ENCODE data around the gene PIEZO2. TPM values are rescaled to one million over a fixed set of nuclear protein-coding genes. Genes with fewer than 3 reads are reported as not detected.

Gene PIEZO2
- total and polyA plus RNA-seq, 2 donors (not counting 1 experiment from before 2014, with no cell fraction given), result not detected

- Histone ChIP-seq H3K4me1 (ENCODE audit: control insufficient read depth in 2 of 2, insufficient read depth in 2 of 2, low read length in 2 of 2) (no peaks in the 10 kb centered on the region), H3K79me2 (ENCODE audit: control insufficient read depth, insufficient read depth, low read length) (no peaks in the 10 kb centered on the region), H2AFZ (ENCODE audit: insufficient read depth, low read depth, low read length, poor library complexity, severe bottlenecking) (no peak overlapping the region), H3K4me2 (replicated peaks; ENCODE audit: low read depth, low read length, poor library complexity, severe bottlenecking) (no peak overlapping the region), H3K36me3 (replicated peaks in 1 of 2; ENCODE audit: control extremely low read depth in 1 of 2, control insufficient read depth in 1 of 2, extremely low read depth in 1 of 2, insufficient read depth in 2 of 2, low read length in 1 of 2) (no peaks in the 10 kb centered on the region), H3K4me3 (ENCODE audit: control extremely low read depth in 1 of 5, extremely low read depth in 1 of 5, insufficient read depth in 1 of 5, low read depth in 2 of 5, low read length in 4 of 5) (no peak overlapping the region), H3K27me3 (replicated peaks in 1 of 4; ENCODE audit: control extremely low read depth in 1 of 4, control insufficient read depth in 3 of 4, insufficient read depth in 4 of 4, low read length in 3 of 4) (peaks cover 0 to under 1% (median 0%) of the 10 kb centered on the region in 4 experiments), H4K20me1 (ENCODE audit: control insufficient read depth, insufficient read depth, low read length, poor library complexity, severe bottlenecking) (no peaks in the 10 kb centered on the region), H3K27ac (ENCODE audit: low read length in 2 of 2) (no peak overlapping the region), H3K9ac (ENCODE audit: low read length) (no peak overlapping the region), H3K9me3 (ENCODE audit: control extremely low read depth in 1 of 3, control insufficient read depth in 2 of 3, insufficient read depth in 1 of 3, low read length in 2 of 3) (peaks cover 0 to 1% (median 0%) of the 10 kb centered on the region in 3 donors)
- CTCF ChIA-PET, result no interaction called here
- no peaks in the 10 kb centered on the region for H3K9me3 Mint-ChIP-seq (ENCODE audit: insufficient read depth)
- no peak overlapping the region for H3K4me3 Mint-ChIP-seq
- ATAC-seq (ENCODE audit: low read depth) (no peak), DNase-seq (no peak)
- intact Hi-C loops (cut with micrococcal nuclease), result no loop called here
- 82% methylated on average over 1 of the region's 2 CpGs for WGBS (ENCODE audit: insufficient coverage)
- TF ChIP-seq EZH2 (IDR thresholded peaks at IDR 0.05; ENCODE audit: borderline replicate concordance, insufficient read depth, low read depth, low read length, poor library complexity, severe bottlenecking) (no peak), CTCF (IDR thresholded peaks at IDR 0.05) (no peak)
- H3K27ac Mint-ChIP-seq, result no peak overlapping the region
- no peaks in the 10 kb centered on the region for H3K4me1 Mint-ChIP-seq
- H3K27me3 Mint-ChIP-seq, result peaks cover 5% of the 10 kb centered on the region
- POLR2A ChIA-PET, result no interaction called here
Measured at GRCh38 chr18:10930076-10930475, 219.3 kb downstream of the PIEZO2 start.

DNA sequence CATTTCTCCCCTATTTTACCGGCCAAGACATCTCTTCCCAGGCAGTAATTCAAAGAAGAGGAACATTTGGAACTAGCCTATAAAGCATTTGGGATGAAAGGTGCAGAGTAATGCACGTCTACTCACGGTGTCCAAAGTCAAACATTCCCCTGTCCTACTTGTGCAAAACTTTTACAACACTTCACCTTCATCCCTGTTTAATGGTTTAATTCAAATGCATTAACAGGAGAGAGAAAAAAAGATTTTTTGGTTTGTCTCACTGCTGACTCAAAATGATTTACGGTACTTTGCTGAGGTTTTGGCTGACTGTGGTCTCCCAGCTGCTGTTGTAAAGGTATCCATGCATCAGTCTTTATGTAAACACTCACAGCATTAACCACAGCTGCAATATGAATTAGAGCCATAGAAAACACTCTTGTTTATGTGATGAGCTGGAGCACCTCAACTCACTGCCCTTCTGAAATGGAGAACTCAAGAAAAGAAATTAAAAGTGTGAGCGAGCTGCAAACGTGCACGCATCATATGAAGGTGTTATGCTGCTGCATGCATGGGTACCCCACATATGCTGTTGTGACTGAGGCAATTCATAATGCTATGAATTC, 220.5 kb downstream of the PIEZO2 start:
- Mint-ChIP-seq H3K27ac (no peak overlapping the region), H3K4me1 (no peaks in the 10 kb centered on the region), H3K9me3 (ENCODE audit: insufficient read depth) (no peaks in the 10 kb centered on the region), H3K27me3 (peaks cover 3% of the 10 kb centered on the region), H3K4me3 (no peak overlapping the region)
- CTCF ChIA-PET, result no interaction called here
- POLR2A ChIA-PET, result no interaction called here
- Histone ChIP-seq H4K20me1 (ENCODE audit: control insufficient read depth, insufficient read depth, low read length, poor library complexity, severe bottlenecking) (no peaks in the 10 kb centered on the region), H3K36me3 (replicated peaks in 1 of 2; ENCODE audit: control extremely low read depth in 1 of 2, control insufficient read depth in 1 of 2, extremely low read depth in 1 of 2, insufficient read depth in 2 of 2, low read length in 1 of 2) (no peaks in the 10 kb centered on the region), H3K27ac (ENCODE audit: low read length in 2 of 2) (no peak overlapping the region), H3K9me3 (ENCODE audit: control extremely low read depth in 1 of 3, control insufficient read depth in 2 of 3, insufficient read depth in 1 of 3, low read length in 2 of 3) (peaks cover 0 to 1% (median 0%) of the 10 kb centered on the region in 3 donors), H3K4me2 (replicated peaks; ENCODE audit: low read depth, low read length, poor library complexity, severe bottlenecking) (no peak overlapping the region), H3K4me1 (ENCODE audit: control insufficient read depth in 2 of 2, insufficient read depth in 2 of 2, low read length in 2 of 2) (no peaks in the 10 kb centered on the region), H2AFZ (ENCODE audit: insufficient read depth, low read depth, low read length, poor library complexity, severe bottlenecking) (no peak overlapping the region), H3K79me2 (ENCODE audit: control insufficient read depth, insufficient read depth, low read length) (no peaks in the 10 kb centered on the region), H3K4me3 (ENCODE audit: control extremely low read depth in 1 of 5, extremely low read depth in 1 of 5, insufficient read depth in 1 of 5, low read depth in 2 of 5, low read length in 4 of 5) (no peak overlapping the region), H3K27me3 (replicated peaks in 1 of 4; ENCODE audit: control extremely low read depth in 1 of 4, control insufficient read depth in 3 of 4, insufficient read depth in 4 of 4, low read length in 3 of 4) (no peaks in the 10 kb centered on the region), H3K9ac (ENCODE audit: low read length) (no peak overlapping the region)
- ATAC-seq (ENCODE audit: low read depth), result no peak
- intact Hi-C loops (cut with micrococcal nuclease), result no loop called here
- WGBS (ENCODE audit: insufficient coverage), result 66% methylated on average over 4 of the region's 7 CpGs
- TF ChIP-seq CTCF (IDR thresholded peaks at IDR 0.05) (no peak), EZH2 (IDR thresholded peaks at IDR 0.05; ENCODE audit: borderline replicate concordance, insufficient read depth, low read depth, low read length, poor library complexity, severe bottlenecking) (no peak)
- DNase-seq, result no peak

All from B cell (primary cell).